ENCODE results near the gene HPN. TPM values are rescaled to one million over a fixed set of nuclear protein-coding genes. Genes with fewer than 3 reads are reported as not detected.

HPN gene
- total RNA-seq, 1 donor from 2014 or later, result 2.3 TPM

DNA sequence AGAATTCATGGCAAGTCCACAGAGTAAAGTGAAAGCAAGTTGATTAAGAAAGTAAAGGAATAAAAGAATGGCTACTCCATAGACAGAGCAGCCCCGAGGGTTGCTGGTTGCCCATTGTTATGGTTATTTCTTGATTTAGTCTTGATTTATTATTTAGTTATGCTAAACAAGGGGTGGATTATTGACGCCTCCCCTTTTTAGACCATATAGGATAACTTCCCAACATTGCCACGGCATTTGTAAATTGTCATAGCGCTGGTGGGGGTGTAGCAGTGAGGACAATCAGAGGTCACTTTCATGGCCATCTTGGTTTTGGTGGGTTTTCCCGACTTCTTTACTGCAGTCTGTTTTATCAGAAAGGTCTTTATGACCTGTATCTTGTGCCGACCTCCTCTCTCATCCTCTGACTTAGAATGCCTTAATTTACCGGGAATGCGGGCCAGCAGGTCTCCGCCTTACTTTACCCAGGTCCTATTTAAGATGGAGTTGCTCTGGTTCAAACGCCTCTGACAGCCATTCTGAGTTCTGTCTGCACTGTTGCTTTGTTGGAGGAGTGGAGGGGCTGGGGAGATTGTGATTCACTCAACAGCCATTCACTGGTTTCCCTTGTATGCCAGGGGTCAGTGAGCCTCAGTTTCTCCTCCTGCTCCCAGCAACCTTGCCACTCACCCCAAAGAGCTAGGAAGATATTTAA, 27.6 kb downstream of the HPN start:
- Histone ChIP-seq H3K4me3 (ENCODE audit: low read depth, low read length) (no peak overlapping the region), H3K36me3 (ENCODE audit: control insufficient read depth, insufficient read depth, low read length) (no peaks in the 10 kb centered on the region), H3K27me3 (ENCODE audit: control insufficient read depth, insufficient read depth, low read length) (no peaks in the 10 kb centered on the region)
- TF ChIP-seq, protein P1, sequence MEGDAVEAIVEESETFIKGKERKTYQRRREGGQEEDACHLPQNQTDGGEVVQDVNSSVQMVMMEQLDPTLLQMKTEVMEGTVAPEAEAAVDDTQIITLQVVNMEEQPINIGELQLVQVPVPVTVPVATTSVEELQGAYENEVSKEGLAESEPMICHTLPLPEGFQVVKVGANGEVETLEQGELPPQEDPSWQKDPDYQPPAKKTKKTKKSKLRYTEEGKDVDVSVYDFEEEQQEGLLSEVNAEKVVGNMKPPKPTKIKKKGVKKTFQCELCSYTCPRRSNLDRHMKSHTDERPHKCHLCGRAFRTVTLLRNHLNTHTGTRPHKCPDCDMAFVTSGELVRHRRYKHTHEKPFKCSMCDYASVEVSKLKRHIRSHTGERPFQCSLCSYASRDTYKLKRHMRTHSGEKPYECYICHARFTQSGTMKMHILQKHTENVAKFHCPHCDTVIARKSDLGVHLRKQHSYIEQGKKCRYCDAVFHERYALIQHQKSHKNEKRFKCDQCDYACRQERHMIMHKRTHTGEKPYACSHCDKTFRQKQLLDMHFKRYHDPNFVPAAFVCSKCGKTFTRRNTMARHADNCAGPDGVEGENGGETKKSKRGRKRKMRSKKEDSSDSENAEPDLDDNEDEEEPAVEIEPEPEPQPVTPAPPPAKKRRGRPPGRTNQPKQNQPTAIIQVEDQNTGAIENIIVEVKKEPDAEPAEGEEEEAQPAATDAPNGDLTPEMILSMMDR (IDR thresholded peaks at IDR 0.05; ENCODE audit: insufficient read depth, low read length, poor library complexity, severe bottlenecking), result no peak
- DNase-seq (ENCODE audit: low read depth), result no peak

- TF ChIP-seq, protein P1 (IDR thresholded peaks at IDR 0.05; ENCODE audit: insufficient read depth, low read length, poor library complexity, severe bottlenecking), result no peak
- H3K27me3 ChIP-seq (ENCODE audit: control insufficient read depth, insufficient read depth, low read length), result no peaks in the 10 kb centered on the region
- H3K36me3 ChIP-seq (ENCODE audit: control insufficient read depth, insufficient read depth, low read length), result no peaks in the 10 kb centered on the region
- no peak overlapping the region for H3K4me3 ChIP-seq (ENCODE audit: low read depth, low read length)
- DNase-seq (ENCODE audit: low read depth), result no peak
Measured at GRCh38 chr19:35069696-35070095, 28.2 kb downstream of the HPN start.

DNA sequence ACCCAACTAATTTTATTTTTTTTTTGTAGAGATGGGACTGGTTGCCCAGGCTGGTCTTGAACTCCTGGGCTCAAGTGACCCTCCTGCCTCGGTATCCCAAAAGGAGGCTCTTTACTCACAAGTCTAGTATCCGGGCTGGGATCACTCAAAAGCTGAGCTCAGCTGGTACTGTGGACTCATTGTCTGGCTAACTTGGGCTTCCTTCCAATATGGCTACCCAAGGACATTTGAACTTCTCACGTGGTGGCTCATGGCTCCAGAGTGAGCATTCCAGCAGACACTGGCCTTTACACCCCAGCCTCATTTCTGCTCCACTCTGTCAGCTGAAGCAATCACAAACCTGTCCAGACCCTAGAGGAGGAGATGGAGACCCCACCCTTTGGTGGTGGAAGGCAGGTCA, 28.9 kb downstream of the HPN start:
- no peak for DNase-seq (ENCODE audit: low read depth)
- Histone ChIP-seq H3K27me3 (ENCODE audit: control insufficient read depth, insufficient read depth, low read length) (no peaks in the 10 kb centered on the region), H3K4me3 (ENCODE audit: low read depth, low read length) (no peak overlapping the region), H3K36me3 (ENCODE audit: control insufficient read depth, insufficient read depth, low read length) (no peaks in the 10 kb centered on the region)
- TF ChIP-seq, protein P1 (IDR thresholded peaks at IDR 0.05; ENCODE audit: insufficient read depth, low read length, poor library complexity, severe bottlenecking), result no peak

GRCh38 chr19:35073516-35073915, 32.0 kb downstream of the HPN start:
- Histone ChIP-seq H3K27me3 (ENCODE audit: control insufficient read depth, insufficient read depth, low read length) (no peaks in the 10 kb centered on the region), H3K4me3 (ENCODE audit: low read depth, low read length) (no peak overlapping the region), H3K36me3 (ENCODE audit: control insufficient read depth, insufficient read depth, low read length) (no peaks in the 10 kb centered on the region)
- DNase-seq (ENCODE audit: low read depth), result no peak
- TF ChIP-seq, protein P1 (IDR thresholded peaks at IDR 0.05; ENCODE audit: insufficient read depth, low read length, poor library complexity, severe bottlenecking), result no peak

DNA sequence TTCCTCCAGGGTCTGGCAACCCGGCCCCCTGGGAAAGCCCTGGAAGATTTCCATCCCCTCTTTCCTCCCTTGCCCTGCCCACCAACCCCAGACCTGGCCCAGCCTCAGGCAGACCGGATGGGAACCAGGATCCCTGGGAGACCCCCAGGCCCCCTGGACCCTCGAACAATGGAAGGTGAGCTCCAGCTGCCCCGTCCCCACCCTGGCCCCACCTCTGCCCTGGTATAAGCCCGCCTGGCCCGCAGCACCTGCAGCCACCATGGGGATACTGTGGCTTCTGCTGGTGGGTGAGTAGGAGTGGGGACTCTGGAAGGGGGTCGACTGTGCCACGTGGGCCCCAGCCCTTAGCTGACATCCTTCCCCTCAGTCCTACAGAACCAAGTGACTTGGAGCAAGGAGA, 32.4 kb downstream of the HPN start:
- no peak for DNase-seq (ENCODE audit: low read depth)
- no peak overlapping the region for H3K4me3 ChIP-seq (ENCODE audit: low read depth, low read length)

More for the DNA sequence above, 32.4 kb downstream of the HPN start:
- Histone ChIP-seq H3K36me3 (ENCODE audit: control insufficient read depth, insufficient read depth, low read length) (no peaks in the 10 kb centered on the region), H3K27me3 (ENCODE audit: control insufficient read depth, insufficient read depth, low read length) (no peaks in the 10 kb centered on the region)
- TF ChIP-seq, protein P1 (IDR thresholded peaks at IDR 0.05; ENCODE audit: insufficient read depth, low read length, poor library complexity, severe bottlenecking), result no peak

All from kidney epithelial cell (primary cell).